ENCODE measurements around the gene MKI67.

MKI67 gene

GRCh38 chr10:128049226-128050120, 76.8 kb downstream of the MKI67 start:
- H3K4me3 ChIP-seq (IDR thresholded peaks at IDR 0.05; ENCODE audit: insufficient read depth, low read depth, low read length) = no peak overlapping the region
- no peaks in the 10 kb centered on the region for H4K20me1 ChIP-seq (ENCODE audit: insufficient read depth)
- no peak for TF ChIP-seq CTCF (conservative IDR thresholded peaks at IDR 0.05; ENCODE audit: low read depth, low read length)
- H3K27ac ChIP-seq = no peak overlapping the region
- no peaks in the 10 kb centered on the region for H3K27me3 ChIP-seq (ENCODE audit: insufficient read depth, low read depth)
- no peak overlapping the region for H3K4me2 ChIP-seq
- H3K79me2 ChIP-seq (ENCODE audit: insufficient read depth, low read depth) = no peaks in the 10 kb centered on the region
- no peak overlapping the region for H2AFZ ChIP-seq (ENCODE audit: low read depth)
- no peak overlapping the region for H3K9ac ChIP-seq
- no peaks in the 10 kb centered on the region for H3K36me3 ChIP-seq (ENCODE audit: insufficient read depth)
- H3K4me1 ChIP-seq (ENCODE audit: low read depth, poor library complexity, severe bottlenecking) = no peaks in the 10 kb centered on the region

GRCh38 chr10:128048819-128049210, 77.4 kb downstream of the MKI67 start:
- no peaks in the 10 kb centered on the region for H3K79me2 ChIP-seq (ENCODE audit: insufficient read depth, low read depth)
- H3K4me2 ChIP-seq = no peak overlapping the region
- no peak overlapping the region for H3K27ac ChIP-seq
- H3K4me1 ChIP-seq (ENCODE audit: low read depth, poor library complexity, severe bottlenecking) = no peaks in the 10 kb centered on the region
- H4K20me1 ChIP-seq (ENCODE audit: insufficient read depth) = no peaks in the 10 kb centered on the region
- no peak for TF ChIP-seq CTCF (conservative IDR thresholded peaks at IDR 0.05; ENCODE audit: low read depth, low read length)
- H3K9ac ChIP-seq = no peak overlapping the region
- no peaks in the 10 kb centered on the region for H3K27me3 ChIP-seq (ENCODE audit: insufficient read depth, low read depth)
- H2AFZ ChIP-seq (ENCODE audit: low read depth) = no peak overlapping the region
- H3K4me3 ChIP-seq (IDR thresholded peaks at IDR 0.05; ENCODE audit: insufficient read depth, low read depth, low read length) = no peak overlapping the region
- H3K36me3 ChIP-seq (ENCODE audit: insufficient read depth) = no peaks in the 10 kb centered on the region

GRCh38 chr10:128047991-128048818, 78.0 kb downstream of the MKI67 start:
- TF ChIP-seq CTCF (conservative IDR thresholded peaks at IDR 0.05; ENCODE audit: low read depth, low read length) = no peak
- H4K20me1 ChIP-seq (ENCODE audit: insufficient read depth) = no peaks in the 10 kb centered on the region
- no peaks in the 10 kb centered on the region for H3K4me1 ChIP-seq (ENCODE audit: low read depth, poor library complexity, severe bottlenecking)
- no peak overlapping the region for H3K9ac ChIP-seq
- no peak overlapping the region for H2AFZ ChIP-seq (ENCODE audit: low read depth)
- H3K36me3 ChIP-seq (ENCODE audit: insufficient read depth) = no peaks in the 10 kb centered on the region
- no peak overlapping the region for H3K4me2 ChIP-seq
- H3K27me3 ChIP-seq (ENCODE audit: insufficient read depth, low read depth) = no peaks in the 10 kb centered on the region
- H3K4me3 ChIP-seq (IDR thresholded peaks at IDR 0.05; ENCODE audit: insufficient read depth, low read depth, low read length) = no peak overlapping the region
- H3K79me2 ChIP-seq (ENCODE audit: insufficient read depth, low read depth) = no peaks in the 10 kb centered on the region
- no peak overlapping the region for H3K27ac ChIP-seq

GRCh38 chr10:128047351-128047750, 78.9 kb downstream of the MKI67 start:
- Histone ChIP-seq H4K20me1 (ENCODE audit: insufficient read depth) (no peaks in the 10 kb centered on the region), H3K4me1 (ENCODE audit: low read depth, poor library complexity, severe bottlenecking) (no peaks in the 10 kb centered on the region), H3K27me3 (ENCODE audit: insufficient read depth, low read depth) (no peaks in the 10 kb centered on the region), H3K79me2 (ENCODE audit: insufficient read depth, low read depth) (no peaks in the 10 kb centered on the region), H2AFZ (ENCODE audit: low read depth) (no peak overlapping the region), H3K4me3 (IDR thresholded peaks at IDR 0.05; ENCODE audit: insufficient read depth, low read depth, low read length) (no peak overlapping the region), H3K27ac (no peak overlapping the region), H3K36me3 (ENCODE audit: insufficient read depth) (no peaks in the 10 kb centered on the region), H3K9ac (no peak overlapping the region), H3K4me2 (no peak overlapping the region)
- no peak for TF ChIP-seq CTCF (conservative IDR thresholded peaks at IDR 0.05; ENCODE audit: low read depth, low read length)
